ENCODE data around the gene HORMAD2.

Gene HORMAD2

DNA sequence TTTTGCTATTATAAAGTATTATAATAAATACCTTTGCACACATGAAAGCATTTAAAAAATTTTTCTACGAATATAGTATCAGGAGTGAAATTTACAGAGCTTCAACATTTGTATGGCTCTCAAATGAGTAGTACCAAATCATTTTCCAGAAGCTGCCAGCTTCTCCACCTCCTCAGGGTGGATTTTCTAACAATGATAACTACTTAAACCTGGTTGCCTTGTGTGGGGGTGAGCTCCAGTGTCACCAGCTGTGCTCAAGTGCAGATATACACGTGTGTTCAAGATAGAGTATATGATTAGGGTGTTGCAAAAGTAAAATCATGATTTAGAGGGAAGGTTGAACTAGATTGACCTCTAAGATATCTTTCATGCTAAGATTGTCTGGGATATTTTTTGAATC, 48.2 kb downstream of the HORMAD2 start:
- Histone ChIP-seq H3K36me3 (replicated peaks) (no peaks in the 10 kb centered on the region), H3K4me3 (no peak overlapping the region), H3K4me1 (no peaks in the 10 kb centered on the region), H3K27me3 (ENCODE audit: low read depth) (no peaks in the 10 kb centered on the region; the same call in 1 of the 2 replicates), H3K9me3 (no peaks in the 10 kb centered on the region)
- in situ Hi-C loops (cut with MboI; ENCODE audit: low sequenced_read_pairs), result no loop called here
- no peak for DNase-seq (ENCODE audit: low spot score in 2 of 2)

DNA sequence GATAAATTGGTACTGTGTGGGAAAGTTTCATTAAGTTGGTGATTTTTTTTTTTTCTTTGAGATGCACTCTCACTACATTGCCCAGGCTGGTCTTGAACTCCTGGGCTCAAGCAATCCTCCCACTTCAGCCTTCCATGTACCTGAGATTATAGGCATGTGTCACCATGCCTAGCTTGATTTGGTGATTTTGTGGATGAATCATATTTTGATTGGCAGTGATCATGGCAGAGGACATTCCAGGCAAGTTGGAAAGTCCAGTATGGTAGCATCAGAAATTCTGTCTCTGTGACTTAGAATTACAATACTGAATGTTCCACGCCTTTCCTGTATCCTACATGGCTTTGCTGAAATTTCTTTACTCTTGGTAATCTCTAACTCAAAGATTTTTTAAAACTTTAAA, 49.4 kb downstream of the HORMAD2 start:
- no peaks in the 10 kb centered on the region for H3K9me3 ChIP-seq
- in situ Hi-C loops (cut with MboI; ENCODE audit: low sequenced_read_pairs), result no loop called here
- H3K36me3 ChIP-seq (replicated peaks), result no peaks in the 10 kb centered on the region
- H3K4me3 ChIP-seq, result no peak overlapping the region
- H3K4me1 ChIP-seq, result no peaks in the 10 kb centered on the region
- DNase-seq (ENCODE audit: low spot score in 2 of 2), result no peak
- H3K27me3 ChIP-seq (ENCODE audit: low read depth), result peaks cover under 1% of the 10 kb centered on the region; the same call in 1 of the 2 replicates

GRCh38 chr22:30132290-30132996, 52.2 kb downstream of the HORMAD2 start:
- H3K9me3 ChIP-seq, result no peaks in the 10 kb centered on the region
- DNase-seq (ENCODE audit: low spot score in 2 of 2), result no peak
- in situ Hi-C loops (cut with MboI; ENCODE audit: low sequenced_read_pairs), result no loop called here
- no peaks in the 10 kb centered on the region for H3K36me3 ChIP-seq (replicated peaks)
- no peak overlapping the region for H3K4me3 ChIP-seq
- H3K27me3 ChIP-seq (ENCODE audit: low read depth), result peaks cover 12% of the 10 kb centered on the region
- H3K4me1 ChIP-seq, result no peaks in the 10 kb centered on the region

GRCh38 chr22:30140414-30140813, 60.1 kb downstream of the HORMAD2 start:
- Histone ChIP-seq H3K27me3 (ENCODE audit: low read depth) (peaks cover 13% of the 10 kb centered on the region), H3K9me3 (no peaks in the 10 kb centered on the region; the same call in 1 of the 2 replicates), H3K4me1 (no peaks in the 10 kb centered on the region), H3K4me3 (no peak overlapping the region), H3K36me3 (replicated peaks) (no peaks in the 10 kb centered on the region)
- in situ Hi-C loops (cut with MboI; ENCODE audit: low sequenced_read_pairs), result no loop called here
- no peak for DNase-seq (ENCODE audit: low spot score in 2 of 2)

DNA sequence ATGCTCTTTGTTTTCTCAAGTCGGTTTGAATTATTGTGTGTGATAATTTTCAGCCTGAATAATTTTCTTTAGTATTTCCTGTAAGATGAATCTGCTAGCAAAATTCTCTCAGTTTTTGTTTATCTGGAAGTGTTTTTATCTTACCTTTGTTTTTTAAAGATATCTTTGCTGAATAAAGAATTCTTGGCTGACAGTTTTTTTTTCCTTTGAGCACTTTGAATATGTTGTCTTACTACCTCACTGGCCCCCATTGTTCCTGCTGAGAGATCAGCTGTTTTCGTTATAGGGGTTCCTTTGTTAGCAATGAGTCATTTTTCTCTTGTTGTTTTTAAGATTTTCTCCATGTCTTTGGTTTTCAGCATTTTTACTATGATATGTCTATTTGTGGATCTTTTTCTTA, 63.0 kb downstream of the HORMAD2 start:
- Histone ChIP-seq H3K4me1 (no peaks in the 10 kb centered on the region), H3K27me3 (ENCODE audit: low read depth) (peaks cover 14% of the 10 kb centered on the region), H3K36me3 (replicated peaks) (no peaks in the 10 kb centered on the region), H3K9me3 (no peaks in the 10 kb centered on the region; the same call in 1 of the 2 replicates), H3K4me3 (no peak overlapping the region)
- no peak for DNase-seq (ENCODE audit: low spot score in 2 of 2)
- in situ Hi-C loops (cut with MboI; ENCODE audit: low sequenced_read_pairs), result no loop called here

- no peak overlapping the region for H3K4me3 ChIP-seq
- no peak for DNase-seq (ENCODE audit: low spot score in 2 of 2)
- no peaks in the 10 kb centered on the region; the same call in 1 of the 2 replicates for H3K9me3 ChIP-seq
- no peaks in the 10 kb centered on the region for H3K36me3 ChIP-seq (replicated peaks)
- in situ Hi-C loops (cut with MboI; ENCODE audit: low sequenced_read_pairs), result no loop called here
- peaks cover 21% of the 10 kb centered on the region for H3K27me3 ChIP-seq (ENCODE audit: low read depth)
- no peaks in the 10 kb centered on the region for H3K4me1 ChIP-seq
These were observed 64.1 kb downstream of the HORMAD2 start for GRCh38 chr22:30144391-30144790.

DNA sequence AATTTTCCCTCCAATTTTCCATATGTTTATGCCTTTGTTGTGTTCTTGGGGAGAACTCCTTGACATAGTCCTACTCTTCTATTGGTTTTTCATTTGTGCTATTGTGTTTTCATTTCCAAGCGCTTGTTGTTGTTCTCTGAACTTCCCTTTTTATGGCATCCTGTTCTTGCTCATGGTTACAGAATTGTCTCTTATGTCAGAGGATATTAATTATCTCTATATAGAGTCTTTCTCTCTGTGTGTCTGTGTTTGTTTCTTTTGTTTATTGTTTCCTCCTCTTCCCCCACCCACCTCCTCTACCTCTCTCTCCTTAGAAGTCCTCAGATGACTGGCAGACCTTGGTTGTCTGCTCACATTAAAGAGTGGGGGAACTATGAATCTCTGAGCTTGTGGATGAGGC, 69.9 kb downstream of the HORMAD2 start:
- in situ Hi-C loops (cut with MboI; ENCODE audit: low sequenced_read_pairs), result no loop called here
- Histone ChIP-seq H3K4me1 (no peaks in the 10 kb centered on the region), H3K9me3 (no peaks in the 10 kb centered on the region), H3K4me3 (no peak overlapping the region), H3K27me3 (ENCODE audit: low read depth) (peaks cover 39% of the 10 kb centered on the region), H3K36me3 (replicated peaks) (no peaks in the 10 kb centered on the region)
- no peak for DNase-seq (ENCODE audit: low spot score in 2 of 2)

DNA sequence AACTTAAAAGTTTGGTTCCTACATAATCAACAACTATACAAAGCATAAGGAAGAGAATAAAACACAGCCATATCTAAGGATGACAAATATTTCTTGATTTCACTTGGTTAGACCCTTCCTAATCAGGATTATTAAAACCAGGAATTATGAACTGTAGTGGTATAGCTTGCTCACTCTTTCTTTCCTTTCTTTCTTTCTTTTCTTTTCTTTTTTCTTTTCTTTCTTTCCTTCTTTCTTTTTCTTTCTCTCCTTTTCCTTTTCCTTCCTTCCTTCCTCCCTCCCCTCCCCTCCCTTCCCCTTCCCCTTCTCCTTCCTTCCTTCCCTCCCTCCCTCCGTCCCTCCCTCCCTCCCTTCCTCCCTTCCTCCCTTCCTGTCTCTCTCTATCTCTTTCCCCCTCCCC, 78.0 kb downstream of the HORMAD2 start:
- Histone ChIP-seq H3K9me3 (no peaks in the 10 kb centered on the region), H3K4me3 (no peak overlapping the region), H3K36me3 (replicated peaks) (no peaks in the 10 kb centered on the region), H3K4me1 (no peaks in the 10 kb centered on the region), H3K27me3 (ENCODE audit: low read depth) (peaks cover 34% of the 10 kb centered on the region)
- in situ Hi-C loops (cut with MboI; ENCODE audit: low sequenced_read_pairs), result no loop called here
- DNase-seq (ENCODE audit: low spot score in 2 of 2), result no peak

- no peak overlapping the region for H3K4me3 ChIP-seq
These were observed 78.7 kb downstream of the HORMAD2 start for GRCh38 chr22:30158744-30159500.

GRCh38 chr22:30159561-30160353, 79.5 kb downstream of the HORMAD2 start:
- Histone ChIP-seq H3K27me3 (ENCODE audit: low read depth) (peaks cover 29% of the 10 kb centered on the region), H3K4me3 (no peak overlapping the region), H3K4me1 (no peaks in the 10 kb centered on the region), H3K9me3 (no peaks in the 10 kb centered on the region), H3K36me3 (replicated peaks) (no peaks in the 10 kb centered on the region)
- in situ Hi-C loops (cut with MboI; ENCODE audit: low sequenced_read_pairs), result no loop called here
- DNase-seq (ENCODE audit: low spot score in 2 of 2), result no peak

More at GRCh38 chr22:30158744-30159500, 78.7 kb downstream of the HORMAD2 start:
- Histone ChIP-seq H3K27me3 (ENCODE audit: low read depth) (peaks cover 29% of the 10 kb centered on the region), H3K36me3 (replicated peaks) (no peaks in the 10 kb centered on the region), H3K9me3 (no peaks in the 10 kb centered on the region), H3K4me1 (no peaks in the 10 kb centered on the region)
- in situ Hi-C loops (cut with MboI; ENCODE audit: low sequenced_read_pairs), result no loop called here
- DNase-seq (ENCODE audit: low spot score in 2 of 2), result no peak

- H3K27me3 ChIP-seq (ENCODE audit: low read depth), result peaks cover 29% of the 10 kb centered on the region
- no peaks in the 10 kb centered on the region for H3K9me3 ChIP-seq
- in situ Hi-C loops (cut with MboI; ENCODE audit: low sequenced_read_pairs), result no loop called here
- H3K4me1 ChIP-seq, result no peaks in the 10 kb centered on the region
- no peak for DNase-seq (ENCODE audit: low spot score in 2 of 2)
- H3K4me3 ChIP-seq, result no peak overlapping the region
- no peaks in the 10 kb centered on the region for H3K36me3 ChIP-seq (replicated peaks)
These were observed 80.8 kb downstream of the HORMAD2 start for GRCh38 chr22:30161051-30161469.

DNA sequence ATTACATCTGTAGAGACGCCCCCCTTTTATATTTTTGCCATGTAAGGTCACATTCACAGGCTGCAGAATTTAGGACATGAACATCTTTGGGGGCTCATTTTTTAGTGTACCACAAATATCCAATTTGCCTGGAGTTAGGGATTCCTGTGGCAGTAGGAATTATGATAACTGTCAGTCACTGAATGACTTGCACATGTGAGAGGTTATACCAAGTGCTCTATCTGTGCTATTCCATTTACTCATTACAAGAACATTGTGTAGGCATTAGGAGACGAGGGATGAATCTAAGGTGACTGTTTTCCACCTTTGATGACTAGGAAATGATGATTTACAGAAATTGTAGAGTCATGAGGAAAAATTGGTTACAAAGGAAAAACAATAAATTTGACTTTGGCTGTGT, 87.0 kb downstream of the HORMAD2 start:
- in situ Hi-C loops (cut with MboI; ENCODE audit: low sequenced_read_pairs), result no loop called here
- H3K36me3 ChIP-seq (replicated peaks), result no peaks in the 10 kb centered on the region
- no peaks in the 10 kb centered on the region for H3K9me3 ChIP-seq

GRCh38 chr22:30167734-30168133, 87.5 kb downstream of the HORMAD2 start:
- DNase-seq (ENCODE audit: low spot score in 2 of 2), result no peak
- Histone ChIP-seq H3K4me1 (no peaks in the 10 kb centered on the region), H3K27me3 (ENCODE audit: low read depth) (peaks cover 39% of the 10 kb centered on the region), H3K9me3 (no peaks in the 10 kb centered on the region), H3K36me3 (replicated peaks) (no peaks in the 10 kb centered on the region), H3K4me3 (no peak overlapping the region)
- in situ Hi-C loops (cut with MboI; ENCODE audit: low sequenced_read_pairs), result no loop called here

More for the DNA sequence above, 87.0 kb downstream of the HORMAD2 start:
- Histone ChIP-seq H3K4me3 (no peak overlapping the region), H3K27me3 (ENCODE audit: low read depth) (peaks cover 39% of the 10 kb centered on the region), H3K4me1 (no peaks in the 10 kb centered on the region)
- no peak for DNase-seq (ENCODE audit: low spot score in 2 of 2)

GRCh38 chr22:30169002-30169401, 88.7 kb downstream of the HORMAD2 start:
- in situ Hi-C loops (cut with MboI; ENCODE audit: low sequenced_read_pairs), result no loop called here
- DNase-seq (ENCODE audit: low spot score in 2 of 2), result no peak
- Histone ChIP-seq H3K36me3 (replicated peaks) (no peaks in the 10 kb centered on the region), H3K9me3 (no peaks in the 10 kb centered on the region), H3K27me3 (ENCODE audit: low read depth) (peaks cover 39% of the 10 kb centered on the region), H3K4me3 (no peak overlapping the region), H3K4me1 (no peaks in the 10 kb centered on the region)

Measured in HAP-1 (cell line).